Endothelial cell of umbilical vein (primary cell): ENCODE measurements around the gene MNT. TPM values are rescaled to one million over a fixed set of nuclear protein-coding genes. Genes with fewer than 3 reads are reported as not detected.

ENCODE experiments used
- BruUV-seq: library from RNA; stranded (reverse); fragments of 400-500 nt; replicated peaks from 2 replicates; lab custom pipeline; 2021; lab: Mats Ljungman, UMichigan
- CTCF ChIA-PET: fragments of 300-600, 350-600 bp; sonication (Branson Sonifier 250); formaldehyde crosslinking; loops from one replicate; lab custom pipeline; 2021; ENCODE audit warnings: antibody characterized with exemption, inconsistent platforms; lab: Charles Lee
- POLR2A ChIA-PET: fragments of 300-600, 350-600 bp; sonication (Branson Sonifier 250); formaldehyde crosslinking; loops from one replicate; lab custom pipeline; 2021; ENCODE audit warnings: antibody characterized with exemption, inconsistent platforms; lab: Charles Lee
- DNase-seq: peaks from one replicate; pipeline ENCODE4 v3.0.0-alpha.2; 2011; ENCODE audit warnings: low read depth, low spot score
- FAIRE-seq: peaks from 2 replicates; lab custom pipeline; 2011; peaks lifted over from hg19 to GRCh38; lab: Jason Lieb, UNC
- H2AFZ ChIP-seq: 2 replicates; pipeline ENCODE4 v1.6.0; 2012; ENCODE audit warnings: low read depth, low read length, control low read depth, inconsistent platforms
- H3K27ac ChIP-seq: 2 replicates; pipeline ENCODE4 v1.5.1; 2011; ENCODE audit warnings: low read depth, mild to moderate bottlenecking, control low read depth, low read length, moderate library complexity; ENCODE audit not compliant: insufficient read depth
- H3K27me3 ChIP-seq, 2 experiments: 2 replicates each; pipeline versions ENCODE4 v1.6.0 to v1.6.1; 2011; ENCODE audit warnings: low read length in 2 of 2, mixed read lengths in 1 of 2; ENCODE audit not compliant: control insufficient read depth in 2 of 2, insufficient read depth in 2 of 2
- H3K36me3 ChIP-seq, 2 experiments: 2 replicates in 1 of 2; 3 replicates in 1 of 2; pipeline ENCODE4 v1.5.1; 2011; ENCODE audit warnings: low read length in 2 of 2, mild to moderate bottlenecking in 1 of 2, moderate library complexity in 1 of 2; ENCODE audit not compliant: control insufficient read depth in 2 of 2, insufficient read depth in 2 of 2; ENCODE audit errors: extremely low read depth in 1 of 2
- H3K4me1 ChIP-seq: 3 replicates; pipeline ENCODE4 v1.5.1; 2011; ENCODE audit warnings: mild to moderate bottlenecking, low read length; ENCODE audit not compliant: control insufficient read depth, insufficient read depth; ENCODE audit errors: extremely low read depth
- H3K4me2 ChIP-seq: 2 replicates; pipeline ENCODE4 v1.6.1; 2011; ENCODE audit warnings: low read length, control low read depth, mixed read lengths; ENCODE audit not compliant: insufficient read depth
- H3K4me3 ChIP-seq, 3 experiments: fragments of 200-600 bp in 1 of 3; sonication (generic), shearing (Covaris generic) in 1 of 3; replicated peaks in 1 of 3; 2 replicates each; pipeline ENCODE4 v1.5.1; 2011 to 2016; ENCODE audit warnings: control low read depth in 3 of 3, low read length in 3 of 3, mild to moderate bottlenecking in 2 of 3, inconsistent platforms in 1 of 3, low read depth in 1 of 3, moderate library complexity in 1 of 3; ENCODE audit not compliant: insufficient read depth in 1 of 3
- H3K79me2 ChIP-seq: 2 replicates; pipeline ENCODE4 v1.6.0; 2012; ENCODE audit warnings: low read length, inconsistent platforms; ENCODE audit not compliant: control insufficient read depth, insufficient read depth
- H3K9ac ChIP-seq: replicated peaks from 2 replicates; pipeline ENCODE3; 2011; ENCODE audit warnings: low read length, control low read depth; ENCODE audit not compliant: insufficient read depth; ENCODE audit errors: extremely low read depth
- H3K9me1 ChIP-seq: replicated peaks from 3 replicates; pipeline ENCODE4 v1.6.0; 2011; ENCODE audit warnings: mild to moderate bottlenecking, low read length; ENCODE audit not compliant: control insufficient read depth, insufficient read depth; ENCODE audit errors: extremely low read depth
- H3K9me3 ChIP-seq: replicated peaks from 2 replicates; pipeline ENCODE4 v1.5.1; 2012; ENCODE audit warnings: low read length, inconsistent platforms; ENCODE audit not compliant: control insufficient read depth, insufficient read depth
- H4K20me1 ChIP-seq: replicated peaks from 2 replicates; pipeline ENCODE3; 2011; ENCODE audit warnings: mild to moderate bottlenecking, low read length; ENCODE audit not compliant: control insufficient read depth, insufficient read depth; ENCODE audit errors: extremely low read depth
- CTCF ChIP-seq, 2 donors: IDR thresholded peaks; 1 replicate in 1 of 2; 2 replicates in 1 of 2; pipeline ENCODE4 v1.5.1; 2011; ENCODE audit warnings: low read length in 2 of 2, mild to moderate bottlenecking in 2 of 2, moderate library complexity in 2 of 2, control low read depth in 1 of 2, inconsistent platforms in 1 of 2, low read depth in 1 of 2; ENCODE audit not compliant: insufficient read depth in 1 of 2; ENCODE audit errors: extremely low read depth in 1 of 2
- EZH2 ChIP-seq: IDR thresholded peaks from 2 replicates; pipeline ENCODE4 v1.6.1; 2012; ENCODE audit warnings: borderline replicate concordance, low read depth, mild to moderate bottlenecking, moderate library complexity, low read length, inconsistent platforms; ENCODE audit not compliant: severe bottlenecking
- FOS ChIP-seq: IDR thresholded peaks from 2 replicates; pipeline ENCODE4 v1.6.1; 2011; ENCODE audit warnings: mild to moderate bottlenecking, low read length, moderate library complexity, borderline replicate concordance; ENCODE audit not compliant: insufficient read depth
- GATA2 ChIP-seq: IDR thresholded peaks from 2 replicates; pipeline ENCODE4 v1.7.0; 2011; ENCODE audit warnings: low read depth, mild to moderate bottlenecking, moderate library complexity, mixed read lengths, low read length; ENCODE audit not compliant: insufficient read length, insufficient read depth
- JUN ChIP-seq: IDR thresholded peaks from 2 replicates; pipeline ENCODE4 v1.6.1; 2011; ENCODE audit warnings: borderline replicate concordance, low read depth; ENCODE audit not compliant: insufficient read length, insufficient read depth
- MAX ChIP-seq: IDR thresholded peaks from 2 replicates; pipeline ENCODE4 v1.6.1; 2011; ENCODE audit not compliant: insufficient read depth, insufficient read length
- MYC ChIP-seq: IDR thresholded peaks from one replicate; pipeline ENCODE4 v1.6.1; 2011; ENCODE audit warnings: mild to moderate bottlenecking, low read depth, low read length
- POLR2A ChIP-seq: IDR thresholded peaks from 2 replicates; pipeline ENCODE4 v1.6.1; 2012; ENCODE audit warnings: low read depth, mild to moderate bottlenecking, control low read depth, low read length
- POLR2AphosphoS5 ChIP-seq: IDR thresholded peaks from 2 replicates; pipeline ENCODE4 v1.6.1; 2012; ENCODE audit warnings: low read depth, mild to moderate bottlenecking, control low read depth, low read length, moderate library complexity; ENCODE audit not compliant: insufficient read depth
- dilution Hi-C: fragments of 300-500 bp; cut with MboI; formaldehyde crosslinking; loops from one replicate; pipeline ENCODE4 v1.15.0; 2019; ENCODE audit warnings: low sequenced_read_pairs; ENCODE audit not compliant: extremely low pct_ligation_motif_present
- intact Hi-C: fragments of 100-400 bp; cut with micrococcal nuclease; formaldehyde crosslinking; loops from one replicate; pipeline ENCODE4 v1.10.0; 2022
- polyA plus RNA-seq, 4 experiments: library from polyadenylated mRNA; depleted of rRNA in 3 of 4; stranded (reverse) in 3 of 4; unstranded in 1 of 4; fragments of >200 nt; gene quantifications; 2 replicates each; pipeline versions ENCODE4 v1.2.1 to v1.2.3, GENCODE V29; 2011 to 2012; ENCODE audit warnings: missing spikeins in 1 of 4
- total RNA-seq: library from RNA; stranded (reverse); gene quantifications from 2 replicates; pipeline ENCODE4 v1.2.3, GENCODE V29; 2021

The MNT gene
- total and polyA plus RNA-seq, 2 donors (not counting 3 experiments of a cell fraction or from before 2014, with no cell fraction given): 4.1 to 21.6 TPM

- POLR2A ChIA-PET: no interaction called here
- CTCF ChIA-PET: interaction anchor here (0.9 to 15.2 kb wide), 2 partner anchors 18 to 27 kb away, joined by 3 to 909 read pairs; no protein-coding TSS in a partner anchor
- Histone ChIP-seq H4K20me1 (no peaks in the 10 kb centered on the region), H3K9me3 (no peaks in the 10 kb centered on the region), H3K27ac (no peak overlapping the region), H3K27me3 (no peaks in the 10 kb centered on the region), H3K4me2 (no peak overlapping the region), H3K4me1 (peaks cover 9% of the 10 kb centered on the region), H3K36me3 (peaks cover 0 to 8% of the 10 kb centered on the region in 2 experiments), H3K9me1 (no peaks in the 10 kb centered on the region), H3K4me3 (no peak overlapping the region), H2AFZ (no peak overlapping the region), H3K79me2 (no peaks in the 10 kb centered on the region), H3K9ac (no peak overlapping the region)
- dilution Hi-C loops (no loop called here), intact Hi-C loops (no loop called here)
- no TSS peak for BruUV-seq
- TF ChIP-seq POLR2AphosphoS5: no peak
- TF ChIP-seq MAX: no peak
- no peak for TF ChIP-seq JUN
- no peak for TF ChIP-seq CTCF (IDR thresholded peaks at IDR 0.05; ENCODE audit: extremely low read depth in 1 of 2, insufficient read depth in 1 of 2, low read depth in 1 of 2, low read length in 2 of 2)
- TF ChIP-seq POLR2A: no peak
- TF ChIP-seq EZH2: no peak
- no peak for TF ChIP-seq GATA2
- no peak for TF ChIP-seq FOS
- TF ChIP-seq MYC: no peak
- DNase-seq (no peak), FAIRE-seq (no peak)
Measured at GRCh38 chr17:2388020-2388682, 12.7 kb downstream of the MNT start.
